HG03095 (cell line): Measurements from ENCODE around the gene PRKG1.
"Not testable (repeated sequence)": the region's sequence is repeated elsewhere in the genome, so short reads cannot be mapped to it uniquely, and the experiment has no call there.

Experiments
- ATAC-seq: cut with Tn5 transposase; IDR thresholded peaks from one replicate; pipeline ENCODE4 v1.9.1; 2021; ENCODE audit warnings: moderate library complexity; ENCODE audit not compliant: unreplicated experiment

The PRKG1 gene

DNA sequence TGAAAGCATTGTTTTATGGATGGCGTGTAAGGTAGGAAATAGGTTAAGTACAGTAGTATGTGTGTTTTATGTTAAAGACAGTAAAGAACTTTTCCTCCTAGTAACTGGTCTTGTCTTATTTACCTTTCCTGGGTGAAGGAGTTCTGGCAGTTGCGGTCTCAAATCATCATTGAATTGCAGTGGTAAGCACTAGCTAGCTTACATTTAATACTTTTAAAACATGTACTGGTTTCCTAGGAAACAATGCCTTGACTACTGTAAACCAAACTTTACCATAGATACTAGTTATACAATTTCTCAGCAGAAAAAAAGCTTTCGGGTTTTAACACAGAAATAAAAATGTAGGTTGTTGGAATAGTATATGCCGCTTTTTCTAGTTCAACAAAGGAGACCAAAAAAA is 37.7 kb downstream of the PRKG1 start:
- no peak for ATAC-seq

- ATAC-seq: no peak
Measured at GRCh38 chr10:51113007-51113406, 38.7 kb downstream of the PRKG1 start.

DNA sequence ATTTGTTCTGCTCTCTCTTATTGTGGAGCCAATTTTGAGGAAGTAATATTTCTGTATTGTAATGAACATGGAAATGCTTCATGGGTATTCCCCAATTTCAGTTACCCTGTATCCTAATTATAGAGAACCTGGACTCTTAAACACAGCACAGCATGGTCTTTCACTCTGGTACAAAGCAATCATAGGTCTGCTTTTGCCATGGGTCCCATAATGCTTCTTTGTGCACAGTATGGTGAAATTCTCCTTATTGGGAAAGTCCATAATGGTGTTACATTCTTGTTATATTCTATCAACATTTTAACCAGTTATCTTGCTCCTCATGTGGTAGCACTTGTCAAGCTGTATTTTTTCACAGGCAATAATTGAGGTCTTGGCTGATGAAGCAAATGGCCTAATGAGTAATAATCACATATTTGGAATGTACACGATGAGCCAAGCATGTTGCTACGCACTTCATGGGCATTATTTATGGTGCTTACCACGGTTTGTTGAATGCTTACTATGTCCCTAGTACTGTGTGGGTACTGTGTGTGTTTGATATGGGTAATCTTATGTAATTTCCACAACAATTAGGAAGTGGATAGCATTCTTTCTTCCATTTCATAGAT is 42.9 kb downstream of the PRKG1 start:
- ATAC-seq: no peak

- ATAC-seq: no peak
Measured at GRCh38 chr10:51117794-51118193, 43.5 kb downstream of the PRKG1 start.

DNA sequence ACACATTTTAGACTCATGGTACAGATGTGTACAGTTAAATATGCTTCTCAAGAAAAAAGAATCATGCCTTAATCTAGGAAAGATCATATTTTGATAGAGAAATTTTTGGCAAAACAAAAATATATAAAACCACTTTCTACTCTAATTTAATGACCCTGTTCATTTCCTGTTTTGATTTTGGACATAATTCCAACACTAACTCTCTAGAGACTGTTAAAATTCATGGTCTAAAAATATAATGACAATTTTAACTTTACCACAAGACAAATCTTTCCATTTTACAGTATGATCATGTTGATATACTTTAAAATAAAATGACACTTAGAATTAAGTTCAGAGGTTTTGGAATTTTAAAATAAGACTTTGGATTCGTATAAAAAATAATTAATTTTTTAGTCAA is 45.2 kb downstream of the PRKG1 start:
- no peak for ATAC-seq

- ATAC-seq: no peak
Measured at GRCh38 chr10:51121861-51122260, 47.6 kb downstream of the PRKG1 start.

DNA sequence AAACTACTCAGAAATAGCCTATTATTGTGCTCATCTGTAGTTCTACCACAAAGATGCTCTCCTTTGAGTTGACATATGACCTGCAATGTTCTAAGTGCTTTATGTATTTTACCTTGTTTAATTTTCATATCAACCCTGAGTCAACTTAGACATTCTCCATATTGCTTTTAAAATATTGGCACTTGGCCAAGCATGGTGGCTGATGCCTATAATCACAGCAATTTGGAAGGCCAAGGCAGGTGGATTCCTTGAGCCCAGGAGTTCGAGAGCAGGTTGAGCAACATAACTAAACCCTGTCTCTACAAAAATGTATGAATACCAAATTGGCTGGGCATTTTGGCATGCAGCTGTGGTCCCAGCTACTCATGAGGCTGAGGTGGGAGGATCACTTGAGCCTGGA is 50.6 kb downstream of the PRKG1 start:
- ATAC-seq: no peak

- no peak for ATAC-seq
Measured at GRCh38 chr10:51125518-51125917, 51.2 kb downstream of the PRKG1 start.

DNA sequence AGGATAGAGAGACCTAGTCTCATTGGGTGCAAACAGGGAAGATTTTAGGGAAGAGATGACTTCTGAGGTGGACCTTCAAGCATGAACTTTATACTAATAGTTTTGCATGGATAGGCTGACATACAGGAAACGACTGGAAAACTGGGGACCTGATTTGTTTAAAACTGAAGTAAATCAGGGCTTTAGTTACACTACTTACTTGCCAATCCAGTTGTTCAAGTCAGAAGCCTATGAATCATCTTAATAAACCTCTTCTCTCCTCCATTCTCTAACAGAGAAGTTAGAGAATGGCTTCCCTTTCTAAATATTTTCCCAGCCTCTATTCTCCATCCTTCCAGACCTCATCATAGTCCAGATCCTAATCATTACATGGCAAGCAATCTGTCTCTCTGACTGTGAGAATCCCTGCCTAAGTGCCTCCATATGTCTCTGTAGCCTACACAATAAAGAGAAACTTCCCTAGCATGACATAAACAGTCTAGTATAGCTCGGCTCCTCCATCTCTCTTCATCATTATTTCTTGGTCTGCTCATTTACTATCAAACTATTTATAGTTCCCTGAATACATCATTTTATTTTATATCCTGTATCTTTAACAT is 55.8 kb downstream of the PRKG1 start:
- ATAC-seq: no peak

GRCh38 chr10:51137756-51138529 is 63.7 kb downstream of the PRKG1 start:
- ATAC-seq: no peak

GRCh38 chr10:51139176-51139575 is 64.9 kb downstream of the PRKG1 start:
- no peak for ATAC-seq

- ATAC-seq: no peak
Measured at GRCh38 chr10:51141010-51141409, 66.7 kb downstream of the PRKG1 start.

DNA sequence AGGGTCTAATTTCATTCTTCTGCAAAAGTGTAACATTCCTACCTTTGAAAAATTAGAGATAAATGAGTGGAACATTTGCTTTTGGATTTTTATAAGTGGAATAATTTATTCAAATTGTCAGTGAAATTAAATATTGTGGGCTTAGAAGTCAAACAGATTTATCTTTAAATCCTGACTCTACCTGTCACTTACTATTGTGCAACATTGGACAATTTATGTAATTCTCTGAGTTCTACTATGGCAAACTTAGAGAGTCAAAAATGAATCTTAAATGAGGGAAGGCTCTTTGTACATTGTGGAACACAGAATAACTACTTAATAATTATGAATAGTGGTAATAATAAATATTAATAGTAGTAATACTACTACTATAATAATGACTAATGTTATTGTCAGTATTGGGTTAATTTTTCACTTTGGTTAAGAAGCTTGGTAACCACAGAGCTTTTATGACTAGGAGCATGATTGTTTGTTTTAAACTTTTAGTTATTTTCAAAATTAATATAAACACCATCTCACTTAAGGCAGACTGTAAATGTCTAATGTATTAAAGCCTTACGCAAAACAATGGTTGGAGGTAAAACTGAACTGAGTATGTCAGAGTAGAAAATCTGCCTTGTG is 70.0 kb downstream of the PRKG1 start:
- no peak for ATAC-seq

DNA sequence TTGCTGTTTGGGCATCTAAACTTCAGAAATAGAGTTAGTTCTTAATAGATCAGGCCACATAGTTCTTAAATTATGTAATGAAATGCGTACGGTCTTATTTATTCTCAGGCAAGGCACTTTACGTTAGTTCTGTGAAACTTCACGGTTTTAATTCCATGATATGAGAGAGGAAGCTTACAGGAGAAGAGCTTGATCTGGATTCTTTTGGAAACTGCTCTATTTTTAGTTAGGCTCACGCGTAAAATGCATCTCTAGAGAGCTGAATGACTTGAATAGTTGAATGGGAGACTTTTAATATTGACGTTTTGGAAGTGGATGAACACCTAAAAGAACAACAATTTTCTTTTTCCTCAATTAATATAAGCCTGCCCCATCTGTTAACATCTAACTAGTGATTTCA is 71.1 kb downstream of the PRKG1 start:
- ATAC-seq: no peak

DNA sequence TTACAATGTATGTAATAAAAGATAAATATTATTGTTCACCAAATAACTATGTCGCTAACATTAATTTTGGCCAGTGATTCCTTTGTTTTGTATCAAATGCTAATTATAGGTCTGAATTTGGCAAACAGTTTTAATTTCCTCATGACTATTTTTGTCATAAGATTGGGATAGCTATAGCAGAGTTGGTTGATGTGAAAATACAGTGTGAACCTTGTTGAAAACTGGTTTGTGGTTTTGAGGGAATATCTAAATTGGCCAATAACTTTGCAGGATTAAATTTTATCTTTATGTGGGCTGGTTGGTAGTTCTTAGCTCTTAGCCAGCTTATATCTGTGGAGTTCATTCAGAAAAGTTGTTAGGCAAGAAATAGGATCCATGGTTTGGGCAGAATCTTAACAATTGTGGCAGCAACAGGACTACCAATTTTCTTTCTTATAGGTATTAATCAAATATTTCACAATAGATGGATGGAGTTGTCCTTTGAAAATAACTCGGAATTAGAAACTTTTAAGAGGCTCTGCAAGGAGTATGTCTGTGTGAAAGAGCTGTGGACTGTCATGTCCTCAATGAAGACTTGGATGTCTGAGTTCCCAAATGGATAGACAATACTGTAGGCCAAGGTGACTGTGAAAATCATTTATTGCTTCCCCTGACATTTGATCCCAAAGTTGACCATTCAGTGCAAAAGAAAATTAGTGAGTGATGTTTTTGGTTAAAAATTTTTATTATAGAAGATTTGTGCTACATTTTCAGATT is 73.5 kb downstream of the PRKG1 start:
- no peak for ATAC-seq

- ATAC-seq: no peak
Measured at GRCh38 chr10:51156926-51157325, 82.6 kb downstream of the PRKG1 start.

DNA sequence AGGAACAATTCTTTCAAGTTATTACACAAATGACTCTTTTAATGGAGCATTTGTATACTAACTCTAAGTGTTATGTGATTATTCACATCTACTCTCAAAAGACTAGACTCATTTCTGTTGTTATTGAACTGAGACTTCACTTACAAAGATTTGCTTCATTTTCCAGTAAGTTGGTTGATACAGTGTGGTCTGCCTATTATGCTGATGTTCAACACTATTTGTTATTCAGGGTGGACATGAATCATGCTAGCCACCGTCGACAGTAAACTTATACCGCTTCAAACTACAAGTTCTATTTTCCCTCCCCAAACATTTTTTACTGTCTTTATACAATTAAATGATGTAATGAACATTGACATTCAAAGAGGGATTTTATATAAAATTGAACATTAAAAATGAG is 84.5 kb downstream of the PRKG1 start:
- ATAC-seq: no peak

DNA sequence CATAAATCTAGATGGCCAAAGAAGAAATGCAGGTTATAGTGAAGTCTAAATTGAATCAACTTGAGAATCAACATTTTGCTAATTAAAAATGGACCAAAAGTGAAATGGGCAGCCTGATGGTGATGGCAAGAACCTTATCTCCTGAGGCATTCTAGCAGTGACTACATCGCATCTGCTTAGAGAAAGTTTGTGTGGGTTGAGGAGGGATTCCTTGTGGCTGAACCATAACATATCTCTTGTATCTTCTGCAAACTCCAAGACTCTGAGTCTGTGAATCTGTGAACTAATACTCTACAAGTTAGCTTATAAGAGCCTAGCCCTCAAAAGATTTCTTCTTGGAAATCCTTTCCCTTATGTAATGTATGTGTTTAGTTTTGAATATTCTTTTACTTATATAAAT is 85.6 kb downstream of the PRKG1 start:
- no peak for ATAC-seq

- ATAC-seq: no peak
Measured at GRCh38 chr10:51162002-51162401, 87.7 kb downstream of the PRKG1 start.

DNA sequence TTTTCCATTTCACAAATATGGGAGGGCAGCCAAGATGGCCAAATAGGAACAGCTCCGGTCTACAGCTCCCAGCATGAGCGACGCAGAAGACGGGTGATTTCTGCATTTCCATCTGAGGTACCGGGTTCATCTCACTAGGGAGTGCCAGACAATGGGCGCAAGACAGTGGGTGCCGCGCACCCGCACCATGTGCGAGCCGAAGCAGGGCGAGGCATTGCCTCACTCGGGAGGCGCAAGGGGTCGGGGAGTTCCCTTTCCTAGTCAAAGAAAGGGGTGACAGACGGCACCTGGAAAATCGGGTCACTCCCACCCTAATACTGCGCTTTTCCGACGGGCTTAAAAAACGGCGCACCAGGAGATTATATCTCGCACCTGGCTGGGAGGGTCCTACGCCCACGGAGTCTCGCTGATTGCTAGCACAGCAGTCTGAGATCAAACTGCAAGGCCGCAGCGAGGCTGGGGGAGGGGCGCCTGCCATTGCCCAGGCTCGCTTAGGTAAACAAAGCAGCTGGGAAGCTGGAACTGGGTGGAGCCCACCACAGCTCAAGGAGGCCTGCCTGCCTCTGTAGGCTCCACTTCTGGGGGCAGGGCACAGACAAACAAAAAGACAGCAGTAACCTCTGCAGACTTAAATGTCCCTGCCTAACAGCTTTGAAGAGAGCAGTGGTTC is 89.2 kb downstream of the PRKG1 start:
- ATAC-seq: not testable (repeated sequence)
